ENCODE results near the gene CA10.

GRCh38 chr17:51725185-51725584, 433.3 kb downstream of the CA10 start:
- TF ChIP-seq POLR2AphosphoS5 (IDR thresholded peaks at IDR 0.05; ENCODE audit: low read depth, low read length): no peak
- no peak for TF ChIP-seq POLR2A (IDR thresholded peaks at IDR 0.05; ENCODE audit: low read depth, low read length)
- no peak for TF ChIP-seq TAF1 (IDR thresholded peaks at IDR 0.05; ENCODE audit: borderline replicate concordance, low read depth, low read length)
